ENCODE data around the gene ELOB. TPM values are rescaled to one million over a fixed set of nuclear protein-coding genes. Genes with fewer than 3 reads are reported as not detected.

ELOB gene
- total RNA-seq, 1 donor from 2014 or later: 172 TPM

DNA sequence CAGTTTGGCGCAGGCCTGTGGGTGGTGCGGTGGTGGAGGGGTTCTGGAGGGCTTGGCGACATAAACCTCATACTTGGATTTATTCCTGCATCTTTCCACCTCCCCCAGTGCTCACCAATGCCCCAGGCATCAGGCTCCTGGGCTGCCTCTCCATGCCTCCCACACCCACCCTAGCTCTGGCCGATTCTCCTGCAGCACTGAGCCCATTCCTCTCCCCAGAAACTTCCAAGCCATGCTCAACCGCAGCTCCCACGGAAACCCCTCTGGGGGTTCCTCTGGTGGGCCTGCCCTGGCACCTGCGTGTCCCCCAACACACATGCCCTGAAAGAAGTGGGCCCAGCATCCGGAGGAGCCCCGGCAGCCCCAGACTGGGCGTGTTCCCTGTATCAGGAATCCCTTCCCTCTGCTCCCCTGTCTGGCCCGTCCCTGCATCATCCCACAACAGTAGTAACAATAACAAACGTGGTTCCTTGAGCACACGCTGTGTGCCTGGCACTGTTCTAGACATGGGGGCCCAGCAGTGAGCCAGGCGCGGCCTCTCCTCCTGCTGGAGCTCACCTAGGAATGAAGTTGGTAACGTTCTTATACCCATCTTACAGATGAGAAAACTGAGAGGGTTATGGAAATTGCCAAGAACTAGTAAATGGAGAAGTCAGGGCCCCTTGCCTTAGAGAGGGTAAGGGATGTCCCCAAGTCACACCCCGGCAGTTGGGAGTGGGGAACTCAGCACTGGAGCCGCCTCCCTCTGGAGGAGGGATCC is 42.3 kb upstream of the ELOB start:
- Mint-ChIP-seq H3K27me3 (peaks cover 3% of the 10 kb centered on the region), H3K27ac (no peak overlapping the region), H3K4me3 (no peak overlapping the region), H3K36me3 (ENCODE audit: low read depth) (no peaks in the 10 kb centered on the region), H3K4me1 (no peaks in the 10 kb centered on the region), H3K9me3 (no peaks in the 10 kb centered on the region)
- CTCF ChIA-PET: no interaction called here
- TF ChIP-seq, protein P1, sequence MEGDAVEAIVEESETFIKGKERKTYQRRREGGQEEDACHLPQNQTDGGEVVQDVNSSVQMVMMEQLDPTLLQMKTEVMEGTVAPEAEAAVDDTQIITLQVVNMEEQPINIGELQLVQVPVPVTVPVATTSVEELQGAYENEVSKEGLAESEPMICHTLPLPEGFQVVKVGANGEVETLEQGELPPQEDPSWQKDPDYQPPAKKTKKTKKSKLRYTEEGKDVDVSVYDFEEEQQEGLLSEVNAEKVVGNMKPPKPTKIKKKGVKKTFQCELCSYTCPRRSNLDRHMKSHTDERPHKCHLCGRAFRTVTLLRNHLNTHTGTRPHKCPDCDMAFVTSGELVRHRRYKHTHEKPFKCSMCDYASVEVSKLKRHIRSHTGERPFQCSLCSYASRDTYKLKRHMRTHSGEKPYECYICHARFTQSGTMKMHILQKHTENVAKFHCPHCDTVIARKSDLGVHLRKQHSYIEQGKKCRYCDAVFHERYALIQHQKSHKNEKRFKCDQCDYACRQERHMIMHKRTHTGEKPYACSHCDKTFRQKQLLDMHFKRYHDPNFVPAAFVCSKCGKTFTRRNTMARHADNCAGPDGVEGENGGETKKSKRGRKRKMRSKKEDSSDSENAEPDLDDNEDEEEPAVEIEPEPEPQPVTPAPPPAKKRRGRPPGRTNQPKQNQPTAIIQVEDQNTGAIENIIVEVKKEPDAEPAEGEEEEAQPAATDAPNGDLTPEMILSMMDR (IDR thresholded peaks at IDR 0.05): no peak
- DNase-seq (no peak), ATAC-seq (ENCODE audit: low read depth) (no peak)
- intact Hi-C loops (cut with micrococcal nuclease): no loop called here
- POLR2A ChIA-PET: no interaction called here

DNA sequence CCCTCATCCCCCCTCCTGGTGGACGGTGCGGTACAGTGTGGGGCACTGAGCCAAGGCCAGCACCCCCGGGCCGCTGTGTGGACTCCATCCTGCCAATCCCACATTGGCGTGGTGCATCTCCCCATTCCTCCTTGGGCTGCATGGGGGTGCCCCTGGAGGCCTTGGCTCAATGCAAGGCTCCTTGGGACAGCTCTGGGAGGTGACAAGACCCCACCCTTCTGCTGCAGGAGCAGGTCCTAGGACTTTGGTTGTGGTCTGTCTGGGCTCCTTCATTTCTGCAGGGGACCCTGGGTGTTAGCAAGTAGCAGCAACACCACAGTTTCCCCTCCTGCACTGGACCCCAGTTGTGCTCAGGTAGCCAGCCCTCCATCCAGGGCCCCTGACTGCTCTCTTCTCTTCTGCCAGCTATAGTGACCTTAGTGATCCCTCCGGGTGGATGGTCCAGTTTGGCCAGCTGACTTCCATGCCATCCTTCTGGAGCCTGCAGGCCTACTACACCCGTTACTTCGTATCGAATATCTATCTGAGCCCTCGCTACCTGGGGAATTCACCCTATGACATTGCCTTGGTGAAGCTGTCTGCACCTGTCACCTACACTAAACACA is 41.3 kb upstream of the ELOB start:
- H3K4me1 Mint-ChIP-seq: no peaks in the 10 kb centered on the region
- H3K9me3 Mint-ChIP-seq: no peaks in the 10 kb centered on the region
- intact Hi-C loops (cut with micrococcal nuclease): no loop called here
- ATAC-seq (ENCODE audit: low read depth) (no peak), DNase-seq (no peak)
- no peak overlapping the region for H3K4me3 Mint-ChIP-seq
- ChIA-PET POLR2A (no interaction called here), CTCF (no interaction called here)
- TF ChIP-seq, protein P1 (IDR thresholded peaks at IDR 0.05): no peak
- peaks cover 4% of the 10 kb centered on the region for H3K27me3 Mint-ChIP-seq
- no peak overlapping the region for H3K27ac Mint-ChIP-seq
- H3K36me3 Mint-ChIP-seq (ENCODE audit: low read depth): no peaks in the 10 kb centered on the region

DNA sequence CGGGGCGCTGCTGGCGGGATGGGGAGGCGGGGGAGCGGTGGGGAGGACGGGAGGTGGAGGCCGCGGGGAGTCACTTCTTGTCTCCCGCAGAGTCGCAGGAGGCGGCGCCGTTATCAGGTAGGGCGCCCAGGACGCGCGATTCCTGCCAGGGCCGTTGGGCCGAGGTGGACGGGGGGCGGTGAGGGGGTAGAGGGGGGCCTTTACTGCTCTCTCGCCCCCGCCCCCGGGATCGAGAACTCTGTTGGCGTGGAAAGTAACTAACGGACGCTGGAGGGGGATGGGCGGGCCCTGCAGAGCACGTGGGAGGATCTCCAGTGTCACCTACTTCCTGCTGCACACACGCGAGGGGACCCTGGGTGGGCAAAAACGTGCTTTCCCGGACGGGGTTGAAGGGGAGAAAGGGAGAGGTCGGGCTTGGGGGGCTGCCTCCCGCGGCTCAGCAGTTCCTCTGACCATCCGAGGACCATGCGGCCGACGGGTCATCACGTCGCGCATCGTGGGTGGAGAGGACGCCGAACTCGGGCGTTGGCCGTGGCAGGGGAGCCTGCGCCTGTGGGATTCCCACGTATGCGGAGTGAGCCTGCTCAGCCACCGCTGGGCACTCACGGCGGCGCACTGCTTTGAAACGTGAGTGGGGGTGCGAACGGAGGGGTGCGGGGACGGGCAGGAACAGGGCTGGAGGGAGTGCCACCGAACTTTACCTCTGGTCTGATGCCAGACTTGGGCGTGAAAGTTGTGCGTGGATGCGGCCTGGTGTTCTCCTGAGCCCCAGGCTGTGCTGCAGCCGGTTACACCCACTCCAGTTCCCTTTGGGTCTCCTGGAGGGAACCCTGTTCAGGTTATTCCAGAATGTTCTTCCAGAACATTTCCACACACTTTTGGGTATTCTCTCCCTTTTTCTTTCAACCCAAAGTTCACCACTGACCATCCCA is 40.5 kb upstream of the ELOB start:
- TF ChIP-seq, protein P1 (IDR thresholded peaks at IDR 0.05): no peak
- H3K36me3 Mint-ChIP-seq (ENCODE audit: low read depth): no peaks in the 10 kb centered on the region
- ATAC-seq (ENCODE audit: low read depth) (no peak), DNase-seq (no peak)
- intact Hi-C loops (cut with micrococcal nuclease): no loop called here
- no peaks in the 10 kb centered on the region for H3K4me1 Mint-ChIP-seq
- POLR2A ChIA-PET: no interaction called here
- H3K4me3 Mint-ChIP-seq: no peak overlapping the region
- CTCF ChIA-PET: no interaction called here
- H3K9me3 Mint-ChIP-seq: no peaks in the 10 kb centered on the region
- H3K27ac Mint-ChIP-seq: no peak overlapping the region
- peaks cover 4% of the 10 kb centered on the region for H3K27me3 Mint-ChIP-seq

DNA sequence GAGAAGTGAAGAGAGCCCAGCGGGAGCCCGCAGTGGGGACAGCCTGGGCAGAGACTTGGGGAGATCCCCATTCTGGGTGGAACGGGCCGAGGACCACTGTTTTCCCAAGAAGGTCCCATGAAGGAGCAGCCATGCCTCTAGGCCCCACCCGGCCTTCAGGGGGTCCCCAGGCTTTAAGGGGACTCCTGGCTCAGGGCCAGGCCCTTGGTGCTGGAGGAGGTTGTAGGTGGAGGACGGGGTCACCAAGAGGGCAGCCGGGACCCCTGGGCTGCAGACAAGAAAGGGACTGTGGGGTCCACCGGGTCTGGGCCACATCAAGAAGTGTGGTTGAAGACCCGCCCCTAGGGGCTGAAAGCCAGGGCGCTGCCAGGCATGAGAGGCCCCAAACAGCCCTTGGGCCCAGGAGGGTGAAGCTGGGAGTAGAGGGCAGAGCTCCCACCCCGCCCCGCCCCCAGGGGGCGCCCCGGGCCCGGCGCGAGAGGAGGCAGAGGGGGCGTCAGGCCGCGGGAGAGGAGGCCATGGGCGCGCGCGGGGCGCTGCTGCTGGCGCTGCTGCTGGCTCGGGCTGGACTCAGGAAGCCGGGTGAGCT is 39.8 kb upstream of the ELOB start, which contains the start of gene PRSS21:
Gene PRSS21 (plus strand): TSS at position 487 of the 589 bp plus-strand sequence. CDS start 32 bp downstream, at position 519.
- peaks cover 6% of the 10 kb centered on the region for H3K27me3 Mint-ChIP-seq
- no peak within 1 kb of the TSS for H3K27ac Mint-ChIP-seq
- POLR2A ChIA-PET: no interaction called here
- H3K9me3 Mint-ChIP-seq: no peaks in the 10 kb centered on the region
- H3K36me3 Mint-ChIP-seq (ENCODE audit: low read depth): no peaks in the 10 kb centered on the region
- ATAC-seq (ENCODE audit: low read depth) (no peak), DNase-seq (no peak)
- intact Hi-C loops (cut with micrococcal nuclease): no loop called here
- no peak within 1 kb of the TSS for H3K4me3 Mint-ChIP-seq
- TF ChIP-seq, protein P1 (IDR thresholded peaks at IDR 0.05): no peak
- CTCF ChIA-PET: no interaction called here
- no peaks in the 10 kb centered on the region for H3K4me1 Mint-ChIP-seq
